K562 (cell line): ENCODE data around the gene TSEN54. TPM values are rescaled to one million over a fixed set of nuclear protein-coding genes. Genes with fewer than 3 reads are reported as not detected.

Experiments
- ATAC-seq: fragments of 200-7000 bp; cut with Tn5 transposase; 3 replicates; pipeline ENCODE4 v1.9.1; 2020; ENCODE audit warnings: moderate library complexity
- BruUV-seq: library from RNA; stranded (reverse); fragments of 400-500 nt; replicated peaks from 2 replicates; lab custom pipeline; 2021; lab: Mats Ljungman, UMichigan
- CTCF ChIA-PET: fragments of 300-600 bp; formaldehyde crosslinking; extraction: SDS; loops from one replicate; lab custom pipeline; 2021; ENCODE audit warnings: low intra/inter-chr PET ratio; lab: Yijun Ruan, JAX
- POLR2A ChIA-PET: fragments of 300-600, 350-650 bp; sonication (Branson Sonifier 250); formaldehyde crosslinking; extraction: SDS; loops from one replicate; lab custom pipeline; 2021; ENCODE audit warnings: antibody characterized with exemption, inconsistent platforms; lab: Yijun Ruan, JAX
- DNase-seq, 4 experiments: peaks; one replicate each; pipeline versions ENCODE4 v3.0.0 to v3.0.0-alpha.2; 2011 to 2018; ENCODE audit warnings: low spot score in 3 of 4, mixed read lengths in 3 of 4; ENCODE audit errors: extremely low read depth in 1 of 4
- FAIRE-seq: peaks from 2 replicates; lab custom pipeline; 2011; peaks lifted over from hg19 to GRCh38; lab: Jason Lieb, UNC
- H2AFZ ChIP-seq: 2 replicates; pipeline ENCODE4 v1.6.0; 2011; ENCODE audit warnings: low read depth, low read length, control low read depth, inconsistent platforms
- H3K27ac ChIP-seq: fragments of 200-600 bp; 3 replicates; pipeline ENCODE4 v1.8.0; 2011; ENCODE audit warnings: low read depth, mild to moderate bottlenecking, control low read depth, inconsistent platforms, low read length, moderate library complexity, mixed read lengths; ENCODE audit errors: extremely low read depth
- H3K27me3 ChIP-seq, 2 experiments: fragments of 300-600 bp in 1 of 2; 2 replicates in 1 of 2; 3 replicates in 1 of 2; pipeline versions ENCODE4 v1.6.0 to v1.8.0; 2011; ENCODE audit warnings: inconsistent platforms in 2 of 2, low read length in 2 of 2, mild to moderate bottlenecking in 1 of 2, mixed read lengths in 1 of 2, moderate library complexity in 1 of 2; ENCODE audit not compliant: control insufficient read depth in 2 of 2, insufficient read depth in 2 of 2
- H3K36me3 ChIP-seq: fragments of 300-600 bp; 3 replicates; pipeline ENCODE4 v1.8.0; 2011; ENCODE audit warnings: mild to moderate bottlenecking, low read length, inconsistent platforms; ENCODE audit not compliant: control insufficient read depth, insufficient read depth
- H3K4me1 ChIP-seq, 2 experiments: fragments of 200-600 bp in 1 of 2; replicated peaks in 1 of 2; 2 replicates in 1 of 2; 3 replicates in 1 of 2; pipeline versions ENCODE4 v1.5.1 to v1.8.0; 2011; ENCODE audit warnings: inconsistent platforms in 2 of 2, low read length in 2 of 2, mild to moderate bottlenecking in 1 of 2, mixed read lengths in 1 of 2, moderate library complexity in 1 of 2; ENCODE audit not compliant: control insufficient read depth in 2 of 2, insufficient read depth in 2 of 2
- H3K4me2 ChIP-seq: 2 replicates; pipeline ENCODE4 v1.6.1; 2011; ENCODE audit warnings: low read length, control low read depth, inconsistent platforms, mixed read lengths; ENCODE audit not compliant: insufficient read depth
- H3K4me3 ChIP-seq: fragments of 200-600 bp; sonication (generic), shearing (Covaris generic); 2 replicates; pipeline ENCODE4 v1.5.1; 2016; ENCODE audit warnings: control low read depth, inconsistent platforms
- H3K79me2 ChIP-seq: fragments of 200-600 bp; 3 replicates; pipeline ENCODE4 v1.8.0; 2011; ENCODE audit warnings: low read length, inconsistent platforms; ENCODE audit not compliant: control insufficient read depth, insufficient read depth
- H3K9ac ChIP-seq, 2 experiments: 2 replicates each; pipeline versions ENCODE4 v1.6.0 to v1.6.1; 2011; ENCODE audit warnings: low read depth in 2 of 2, low read length in 2 of 2, control low read depth in 1 of 2, inconsistent platforms in 1 of 2, mild to moderate bottlenecking in 1 of 2, mixed read lengths in 1 of 2; ENCODE audit not compliant: insufficient read depth in 1 of 2
- H3K9me1 ChIP-seq: one replicate; pipeline ENCODE4 v1.6.0; 2011; ENCODE audit warnings: inconsistent platforms, mild to moderate bottlenecking, low read length, moderate library complexity; ENCODE audit not compliant: control insufficient read depth, insufficient read depth
- H3K9me3 ChIP-seq: replicated peaks from 2 replicates; pipeline ENCODE4 v1.5.1; 2011; ENCODE audit warnings: low read depth, low read length, inconsistent platforms; ENCODE audit not compliant: control insufficient read depth, insufficient read depth
- H4K20me1 ChIP-seq: replicated peaks from 2 replicates; pipeline ENCODE4 v1.6.1; 2011; ENCODE audit warnings: low read length, inconsistent platforms, mixed read lengths; ENCODE audit not compliant: control insufficient read depth, insufficient read depth
- ARNT ChIP-seq, 2 experiments: fragments of 450-650 bp; IDR thresholded peaks; 2 replicates each; pipeline ENCODE4 v1.6.1; 2016; ENCODE audit warnings: mild to moderate bottlenecking in 1 of 2
- BRD9 ChIP-seq: fragments of 450-650 bp; IDR thresholded peaks from 2 replicates; pipeline ENCODE4 v1.6.1; 2018; ENCODE audit warnings: low read depth; ENCODE audit not compliant: partially characterized antibody
- POLR2G ChIP-seq: fragments of 200-400 bp; formaldehyde crosslinking; IDR thresholded peaks from 2 replicates; pipeline ENCODE4 v1.6.1; 2017; ENCODE audit warnings: low read depth, mild to moderate bottlenecking, antibody characterized with exemption, low read length, moderate library complexity
- PREB ChIP-seq: sonication (generic); formaldehyde crosslinking; IDR thresholded peaks from 2 replicates; pipeline ENCODE4 v1.8.1; 2023; ENCODE audit warnings: mild to moderate bottlenecking, missing genetic modification reagents
- YY1 ChIP-seq, 3 experiments: IDR thresholded peaks; 2 replicates each; pipeline ENCODE4 v1.6.1; 2011; ENCODE audit warnings: low read length in 2 of 3, mild to moderate bottlenecking in 2 of 3, moderate library complexity in 2 of 3, borderline replicate concordance in 1 of 3, control low read depth in 1 of 3, low read depth in 1 of 3; ENCODE audit not compliant: insufficient read depth in 3 of 3, insufficient replicate concordance in 2 of 3, control insufficient read depth in 1 of 3, insufficient read length in 1 of 3; ENCODE audit errors: extremely low read depth in 1 of 3
- ZBTB33 ChIP-seq: sonication (generic); formaldehyde crosslinking; IDR thresholded peaks from 2 replicates; pipeline ENCODE4 v1.8.1; 2023; ENCODE audit warnings: mild to moderate bottlenecking, missing genetic modification reagents
- ZC3H4 ChIP-seq: sonication (generic); formaldehyde crosslinking; IDR thresholded peaks from 2 replicates; pipeline ENCODE4 v1.9.0; 2021; ENCODE audit warnings: missing genetic modification reagents, borderline replicate concordance
- WGBS: fragments of 100-300 bp; shearing (Covaris generic); methylation state at CpG from one replicate; pipeline ENCODE4 v1.1.6; 2016; ENCODE audit warnings: low coverage, mixed read lengths; ENCODE audit not compliant: insufficient coverage; ENCODE audit errors: missing lambda C conversion rate; 5-methylcytosine and 5-hydroxymethylcytosine counted together
- in situ Hi-C: fragments of 300-500 bp; cut with MboI; formaldehyde crosslinking; loops from 4 replicates; pipeline ENCODE4 v1.15.0; 2018; ENCODE audit warnings: inconsistent platforms, mixed read lengths
- intact Hi-C: fragments of 100-400 bp; cut with micrococcal nuclease; formaldehyde crosslinking; loops from 2 replicates; pipeline ENCODE4 v1.14.2; 2022
- polyA plus RNA-seq, 8 experiments: library from polyadenylated mRNA; depleted of rRNA in 4 of 8; stranded (reverse) in 5 of 8; unstranded in 3 of 8; fragments of >200 nt; fragmentation: Nextera tagmentation in 2 of 8; fragmentation: Illumina TruSeq in 1 of 8; extraction: Ambion mirVana in 2 of 8; extraction: Trizol in 1 of 8; gene quantifications; 2 replicates each; pipeline versions ENCODE4 v1.2.1 to v1.2.3, GENCODE V29; 2011 to 2014; ENCODE audit warnings: inconsistent platforms in 1 of 8, missing spikeins in 1 of 8
- total RNA-seq, 7 experiments: library from RNA; depleted of rRNA in 6 of 7; stranded (reverse); fragments of >200 nt in 6 of 7; fragmentation: Illumina TruSeq in 2 of 7; extraction: Trizol in 2 of 7; gene quantifications; 2 replicates each; pipeline versions ENCODE4 v1.2.1 to v1.2.3, GENCODE V29; 2011 to 2021; ENCODE audit warnings: low replicate concordance in 1 of 7

The TSEN54 gene
- total and polyA plus RNA-seq, 9 of the 15 experiments (the other 6 are each of a cell fraction or from before 2014, with no cell fraction given) = 5.9 to 64.3 (median 48.9) TPM

- TF ChIP-seq PREB (no peak), ZC3H4 (no peak), ARNT (IDR thresholded peaks at IDR 0.05) (no peak)
Measured at GRCh38 chr17:75570034-75570676, 53.8 kb downstream of the TSEN54 start (continued).

GRCh38 chr17:75570772-75571171, 54.4 kb downstream of the TSEN54 start:
- Histone ChIP-seq H3K79me2 (no peaks in the 10 kb centered on the region), H3K9me3 (no peaks in the 10 kb centered on the region), H3K4me3 (no peak overlapping the region), H3K9me1 (no peaks in the 10 kb centered on the region), H3K9ac (peak overlapping the region in 1 of 2 experiments; percentile 77; a peak in 1 of 4 replicates), H4K20me1 (no peaks in the 10 kb centered on the region), H3K27ac (peak overlapping the region; percentile 57; the same call in 2 of the 3 replicates), H2AFZ (0 out of 2 replicates have a peak overlapping the region, but pooled peaks have one; percentile 14), H3K27me3 (no peaks in the 10 kb centered on the region), H3K4me1 (peaks cover 10 to 43% of the 10 kb centered on the region in 2 experiments; a peak in 4 of 5 replicates), H3K4me2 (no peak overlapping the region), H3K36me3 (peaks cover 1% of the 10 kb centered on the region; the same call in 1 of the 3 replicates)
- in situ Hi-C loops (no loop called here), intact Hi-C loops (no loop called here)
- ATAC-seq (no peak; the same call in 1 of the 3 replicates), DNase-seq (no peak), FAIRE-seq (no peak)
- 85% methylated on average over 10 of the region's 11 CpGs for WGBS
- CTCF ChIA-PET = interaction anchor here (0.6 kb wide), 1 partner anchor 177 kb away, joined by 3 read pairs; no protein-coding TSS in a partner anchor
- BruUV-seq = no TSS peak
- TF ChIP-seq BRD9 = no peak
- peak; percentile 21; the same call in 1 of the 2 replicates for TF ChIP-seq POLR2G
- TF ChIP-seq YY1 (IDR thresholded peaks at IDR 0.05; ENCODE audit: borderline replicate concordance in 1 of 3, control insufficient read depth in 1 of 3, extremely low read depth in 1 of 3, insufficient read depth in 3 of 3, insufficient read length in 1 of 3, insufficient replicate concordance in 2 of 3, low read depth in 1 of 3, low read length in 2 of 3) = peak in 1 of 3 experiments; percentile 2
- peak; percentile 91 for TF ChIP-seq ZBTB33 (CRISPR knock-in tag)
- POLR2A ChIA-PET = interaction anchor here (0.6 to 1.0 kb wide), 3 partner anchors 11 to 261 kb away, joined by 3 read pairs; no protein-coding TSS in a partner anchor
